ENCODE results near the gene PDGFD.
"Not testable (repeated sequence)": the region's sequence is repeated elsewhere in the genome, so short reads cannot be mapped to it uniquely, and the experiment has no call there.

PDGFD gene

GRCh38 chr11:104049116-104049515 is 114.8 kb downstream of the PDGFD start:
- DNase-seq: no peak

- not testable (repeated sequence) for DNase-seq
Measured at GRCh38 chr11:104046858-104047257, 117.1 kb downstream of the PDGFD start.

GRCh38 chr11:104046331-104046730 is 117.6 kb downstream of the PDGFD start:
- DNase-seq: no peak

- DNase-seq: no peak
Measured at GRCh38 chr11:104043678-104044239, 120.2 kb downstream of the PDGFD start.

GRCh38 chr11:104043142-104043541 is 120.8 kb downstream of the PDGFD start:
- DNase-seq: no peak

GRCh38 chr11:104041792-104042191 is 122.2 kb downstream of the PDGFD start:
- no peak for DNase-seq

- no peak for DNase-seq
Measured at GRCh38 chr11:104036995-104037394, 127.0 kb downstream of the PDGFD start.

GRCh38 chr11:104036588-104036987 is 127.4 kb downstream of the PDGFD start, which contains the start of gene DDI1:
DDI1 (plus strand) TSS chr11:104036640; CDS start chr11:104036823, 183 bp downstream.
- DNase-seq: no peak

- no peak for DNase-seq
Measured at GRCh38 chr11:104033561-104033960, 130.4 kb downstream of the PDGFD start.

- DNase-seq: no peak
Measured at GRCh38 chr11:104033134-104033533, 130.8 kb downstream of the PDGFD start.

- no peak for DNase-seq
Measured at GRCh38 chr11:104028476-104029263, 135.3 kb downstream of the PDGFD start.

- DNase-seq: no peak
Measured at GRCh38 chr11:104024572-104024971, 139.4 kb downstream of the PDGFD start.

GRCh38 chr11:104015649-104016415 is 148.1 kb downstream of the PDGFD start:
- no peak for DNase-seq

GRCh38 chr11:104011044-104011443 is 152.9 kb downstream of the PDGFD start:
- no peak for DNase-seq

- no peak for DNase-seq
Measured at GRCh38 chr11:104009744-104010143, 154.2 kb downstream of the PDGFD start.

- no peak for DNase-seq
Measured at GRCh38 chr11:104005234-104005855, 158.6 kb downstream of the PDGFD start.

- DNase-seq: no peak
Measured at GRCh38 chr11:104003491-104003890, 160.5 kb downstream of the PDGFD start.

- DNase-seq: no peak
Measured at GRCh38 chr11:104001561-104002056, 162.3 kb downstream of the PDGFD start.

GRCh38 chr11:104000798-104001197 is 163.1 kb downstream of the PDGFD start:
- DNase-seq: no peak

- DNase-seq: no peak
Measured at GRCh38 chr11:103998826-103999508, 165.0 kb downstream of the PDGFD start.

GRCh38 chr11:103997082-103997481 is 166.9 kb downstream of the PDGFD start:
- no peak for DNase-seq

- no peak for DNase-seq
Measured at GRCh38 chr11:103995896-103996295, 168.1 kb downstream of the PDGFD start.
